K562 (cell line): ENCODE results near the gene HOXA10.

ENCODE experiments used
- CC2D1A ChIP-seq: fragments of 450-650 bp; IDR thresholded peaks from 2 replicates; pipeline ENCODE4 v1.6.1; 2017; ENCODE audit warnings: mild to moderate bottlenecking
- EZH2 ChIP-seq: IDR thresholded peaks from 2 replicates; pipeline ENCODE4 v1.6.1; 2012; ENCODE audit warnings: low read depth, mild to moderate bottlenecking, inconsistent platforms, low read length, borderline replicate concordance
- FOXJ3 ChIP-seq: sonication (generic); formaldehyde crosslinking; IDR thresholded peaks from 2 replicates; pipeline ENCODE4 v1.4.0; 2020; ENCODE audit warnings: mild to moderate bottlenecking, missing genetic modification reagents
- GABPB2 ChIP-seq: fragments of 250-450 bp; sonication (Bioruptor Pico); conservative IDR thresholded peaks from 2 replicates; pipeline ENCODE4 v1.5.1; 2021; ENCODE audit warnings: mild to moderate bottlenecking
- GTF2F1 ChIP-seq: IDR thresholded peaks from 2 replicates; pipeline ENCODE4 v1.6.1; 2011; ENCODE audit warnings: low read depth, low read length, improper control_type of control experiment
- POLR2A ChIP-seq: fragments of 450-650 bp; conservative IDR thresholded peaks from 2 replicates; pipeline ENCODE4 v1.6.1; 2016
- POLR2AphosphoS5 ChIP-seq: IDR thresholded peaks from 2 replicates; pipeline ENCODE4 v1.6.1; 2011; ENCODE audit warnings: mild to moderate bottlenecking, low read depth, low read length, moderate library complexity; ENCODE audit not compliant: control insufficient read depth, insufficient read depth
- SIX5 ChIP-seq, 2 experiments: IDR thresholded peaks; 2 replicates each; pipeline ENCODE4 v1.6.1; 2011; ENCODE audit warnings: low read length in 2 of 2, borderline replicate concordance in 1 of 2, low read depth in 1 of 2, mild to moderate bottlenecking in 1 of 2, moderate library complexity in 1 of 2; ENCODE audit not compliant: insufficient read depth in 1 of 2
- SMC3 ChIP-seq: conservative IDR thresholded peaks from 2 replicates; pipeline ENCODE4 v1.6.1; 2011; ENCODE audit warnings: low read depth, low read length, improper control_type of control experiment; ENCODE audit not compliant: insufficient read depth
- XRCC3 ChIP-seq: fragments of 450-650 bp; IDR thresholded peaks from 2 replicates; pipeline ENCODE4 v1.6.1; 2017; ENCODE audit warnings: mild to moderate bottlenecking, moderate library complexity
- YY1 ChIP-seq, 3 experiments: IDR thresholded peaks; 2 replicates each; pipeline ENCODE4 v1.6.1; 2011; ENCODE audit warnings: low read length in 2 of 3, mild to moderate bottlenecking in 2 of 3, moderate library complexity in 2 of 3, borderline replicate concordance in 1 of 3, control low read depth in 1 of 3, low read depth in 1 of 3; ENCODE audit not compliant: insufficient read depth in 3 of 3, insufficient replicate concordance in 2 of 3, control insufficient read depth in 1 of 3, insufficient read length in 1 of 3; ENCODE audit errors: extremely low read depth in 1 of 3
- ZFP36 ChIP-seq: fragments of 150-350 bp; IDR thresholded peaks from 2 replicates; pipeline ENCODE4 v1.6.1; 2018; ENCODE audit warnings: low read length, low read depth; ENCODE audit not compliant: partially characterized antibody
- TF ChIP-seq, protein P1 (sequence below), 3 experiments: IDR thresholded peaks in 2 of 3; conservative IDR thresholded peaks in 1 of 3; 2 replicates each; pipeline ENCODE4 v1.5.1; 2011 to 2012; ENCODE audit warnings: low read length in 3 of 3, mild to moderate bottlenecking in 3 of 3, control low read depth in 2 of 3, improper control_type of control experiment in 1 of 3, inconsistent platforms in 1 of 3, low read depth in 1 of 3, mixed read lengths in 1 of 3, moderate library complexity in 1 of 3; ENCODE audit not compliant: insufficient read depth in 2 of 3
- TF ChIP-seq, protein P2 (sequence below): sonication (generic); formaldehyde crosslinking; IDR thresholded peaks from 2 replicates; pipeline ENCODE4 v1.8.1; 2023; ENCODE audit warnings: mild to moderate bottlenecking, missing genetic modification reagents

DNA sequence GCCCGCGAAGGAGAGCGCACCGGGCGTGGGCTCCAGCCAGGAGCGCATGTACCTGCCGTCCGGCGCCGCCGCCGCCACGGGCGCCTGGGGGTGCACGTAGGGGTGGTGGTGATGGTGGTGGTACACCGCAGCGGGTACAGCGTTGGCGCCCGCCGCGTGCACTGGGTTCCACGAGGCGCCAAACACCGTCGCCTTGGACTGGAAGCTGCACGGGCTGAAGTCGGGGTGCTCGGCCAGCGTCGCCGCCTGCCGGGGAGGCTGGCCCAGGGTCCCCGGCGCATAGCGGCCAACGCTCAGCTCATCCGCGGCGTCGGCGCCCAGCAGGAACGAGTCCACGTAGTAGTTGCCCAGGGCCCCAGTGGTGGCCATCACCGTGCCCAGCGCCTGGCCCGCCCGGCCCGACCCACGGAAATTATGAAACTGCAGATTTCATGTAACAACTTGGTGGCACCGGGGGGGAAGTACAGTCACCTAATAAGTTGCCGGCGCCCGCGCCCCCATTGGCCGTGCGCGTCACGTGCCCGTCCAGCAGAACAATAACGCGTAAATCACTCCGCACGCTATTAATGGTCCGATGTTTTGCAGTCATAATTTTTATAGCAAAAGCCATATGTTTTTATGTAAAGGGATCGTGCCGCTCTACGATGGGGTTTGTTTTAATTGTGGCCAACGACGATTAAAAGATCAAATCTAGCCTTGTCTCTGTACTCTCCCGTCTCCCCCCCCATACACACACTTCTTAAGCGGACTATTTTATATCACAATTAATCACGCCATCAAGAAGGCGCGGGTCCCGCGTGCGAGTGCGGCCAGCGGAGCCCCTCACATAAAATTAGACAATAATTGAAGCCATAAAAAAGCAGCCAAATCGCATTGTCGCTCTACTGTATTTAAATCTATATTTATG, 8.8 kb downstream of the HOXA10 start, which contains the start of gene HOXA9:
- no peak for TF ChIP-seq GTF2F1
- TF ChIP-seq, protein P1, sequence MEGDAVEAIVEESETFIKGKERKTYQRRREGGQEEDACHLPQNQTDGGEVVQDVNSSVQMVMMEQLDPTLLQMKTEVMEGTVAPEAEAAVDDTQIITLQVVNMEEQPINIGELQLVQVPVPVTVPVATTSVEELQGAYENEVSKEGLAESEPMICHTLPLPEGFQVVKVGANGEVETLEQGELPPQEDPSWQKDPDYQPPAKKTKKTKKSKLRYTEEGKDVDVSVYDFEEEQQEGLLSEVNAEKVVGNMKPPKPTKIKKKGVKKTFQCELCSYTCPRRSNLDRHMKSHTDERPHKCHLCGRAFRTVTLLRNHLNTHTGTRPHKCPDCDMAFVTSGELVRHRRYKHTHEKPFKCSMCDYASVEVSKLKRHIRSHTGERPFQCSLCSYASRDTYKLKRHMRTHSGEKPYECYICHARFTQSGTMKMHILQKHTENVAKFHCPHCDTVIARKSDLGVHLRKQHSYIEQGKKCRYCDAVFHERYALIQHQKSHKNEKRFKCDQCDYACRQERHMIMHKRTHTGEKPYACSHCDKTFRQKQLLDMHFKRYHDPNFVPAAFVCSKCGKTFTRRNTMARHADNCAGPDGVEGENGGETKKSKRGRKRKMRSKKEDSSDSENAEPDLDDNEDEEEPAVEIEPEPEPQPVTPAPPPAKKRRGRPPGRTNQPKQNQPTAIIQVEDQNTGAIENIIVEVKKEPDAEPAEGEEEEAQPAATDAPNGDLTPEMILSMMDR (IDR thresholded peaks at IDR 0.05 in 2 of 3, conservative IDR thresholded peaks at IDR 0.05 in 1 of 3; ENCODE audit: insufficient read depth in 2 of 3, low read depth in 1 of 3, low read length in 3 of 3) = no peak
- TF ChIP-seq POLR2A = no peak
- TF ChIP-seq POLR2AphosphoS5 = no peak
- TF ChIP-seq XRCC3 = no peak
- TF ChIP-seq, protein P2, sequence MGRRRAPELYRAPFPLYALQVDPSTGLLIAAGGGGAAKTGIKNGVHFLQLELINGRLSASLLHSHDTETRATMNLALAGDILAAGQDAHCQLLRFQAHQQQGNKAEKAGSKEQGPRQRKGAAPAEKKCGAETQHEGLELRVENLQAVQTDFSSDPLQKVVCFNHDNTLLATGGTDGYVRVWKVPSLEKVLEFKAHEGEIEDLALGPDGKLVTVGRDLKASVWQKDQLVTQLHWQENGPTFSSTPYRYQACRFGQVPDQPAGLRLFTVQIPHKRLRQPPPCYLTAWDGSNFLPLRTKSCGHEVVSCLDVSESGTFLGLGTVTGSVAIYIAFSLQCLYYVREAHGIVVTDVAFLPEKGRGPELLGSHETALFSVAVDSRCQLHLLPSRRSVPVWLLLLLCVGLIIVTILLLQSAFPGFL (CRISPR knock-in tag) = no peak
- TF ChIP-seq YY1 (IDR thresholded peaks at IDR 0.05; ENCODE audit: borderline replicate concordance in 1 of 3, control insufficient read depth in 1 of 3, extremely low read depth in 1 of 3, insufficient read depth in 3 of 3, insufficient read length in 1 of 3, insufficient replicate concordance in 2 of 3, low read depth in 1 of 3, low read length in 2 of 3) = no peak
- TF ChIP-seq SMC3 = no peak
- no peak for TF ChIP-seq SIX5 (IDR thresholded peaks at IDR 0.05; ENCODE audit: borderline replicate concordance in 1 of 2, insufficient read depth in 1 of 2, low read depth in 1 of 2, low read length in 2 of 2)
- TF ChIP-seq CC2D1A = no peak
- TF ChIP-seq EZH2 = no peak
- TF ChIP-seq ZFP36 = no peak
- TF ChIP-seq GABPB2 (CRISPR knock-in tag) = no peak
- TF ChIP-seq FOXJ3 (CRISPR knock-in tag) = no peak
